GM18907 (cell line): Measurements from ENCODE around the gene ARHGAP45.

Experiments used
- ATAC-seq: cut with Tn5 transposase; IDR thresholded peaks from one replicate; pipeline ENCODE4 v1.9.1; 2021; ENCODE audit warnings: mild to moderate bottlenecking, moderate library complexity; ENCODE audit not compliant: unreplicated experiment

Gene ARHGAP45

DNA sequence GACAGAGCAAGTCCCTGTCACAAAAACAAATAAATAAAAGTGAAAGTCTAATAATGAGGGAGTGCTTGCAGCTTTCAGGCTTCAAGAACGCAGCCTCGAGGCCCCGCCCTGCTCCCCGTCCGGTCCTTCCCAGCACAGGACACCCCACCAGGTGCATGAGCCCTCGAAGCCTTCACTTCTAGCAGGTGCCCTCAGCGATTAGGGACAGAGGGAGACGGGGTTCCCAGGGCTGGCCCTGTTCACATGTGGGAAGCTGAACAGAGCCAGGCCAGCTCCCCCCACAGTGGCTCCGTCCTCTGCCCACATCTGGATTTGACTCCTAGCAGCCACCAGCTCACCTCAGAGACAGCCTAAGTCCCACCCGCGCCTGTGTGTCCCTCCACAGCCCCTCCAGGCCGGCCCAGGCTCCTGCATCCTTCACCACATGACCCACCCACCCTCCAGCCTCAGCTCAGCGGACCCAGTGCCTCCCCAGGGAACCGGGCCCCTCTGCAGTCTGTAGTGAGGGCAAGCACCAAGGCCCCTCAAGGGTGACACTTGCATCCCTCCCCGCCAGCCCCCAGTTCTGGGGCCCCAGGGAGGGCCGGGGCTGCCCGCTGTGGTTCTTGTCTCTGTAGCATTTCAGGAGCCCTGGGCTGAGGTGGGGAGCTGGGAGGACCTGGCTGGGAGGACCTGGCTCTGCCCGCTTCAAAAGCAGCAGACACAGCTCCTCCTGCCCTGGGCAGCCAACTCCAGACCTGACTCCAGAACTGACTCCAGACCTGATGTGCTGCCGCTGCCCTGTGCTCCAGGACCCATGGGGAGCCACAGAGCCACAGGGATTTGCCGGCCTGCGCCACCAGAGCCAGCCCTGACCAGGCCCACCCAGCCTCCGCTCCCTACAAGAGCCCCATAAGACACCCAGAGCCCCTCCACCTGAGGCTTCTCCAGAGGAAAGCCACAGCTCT is 64.1 kb downstream of the ARHGAP45 start:
- ATAC-seq = no peak

- peak; percentile 53 for ATAC-seq
These were observed 65.0 kb downstream of the ARHGAP45 start for GRCh38 chr19:1131718-1132551.

DNA sequence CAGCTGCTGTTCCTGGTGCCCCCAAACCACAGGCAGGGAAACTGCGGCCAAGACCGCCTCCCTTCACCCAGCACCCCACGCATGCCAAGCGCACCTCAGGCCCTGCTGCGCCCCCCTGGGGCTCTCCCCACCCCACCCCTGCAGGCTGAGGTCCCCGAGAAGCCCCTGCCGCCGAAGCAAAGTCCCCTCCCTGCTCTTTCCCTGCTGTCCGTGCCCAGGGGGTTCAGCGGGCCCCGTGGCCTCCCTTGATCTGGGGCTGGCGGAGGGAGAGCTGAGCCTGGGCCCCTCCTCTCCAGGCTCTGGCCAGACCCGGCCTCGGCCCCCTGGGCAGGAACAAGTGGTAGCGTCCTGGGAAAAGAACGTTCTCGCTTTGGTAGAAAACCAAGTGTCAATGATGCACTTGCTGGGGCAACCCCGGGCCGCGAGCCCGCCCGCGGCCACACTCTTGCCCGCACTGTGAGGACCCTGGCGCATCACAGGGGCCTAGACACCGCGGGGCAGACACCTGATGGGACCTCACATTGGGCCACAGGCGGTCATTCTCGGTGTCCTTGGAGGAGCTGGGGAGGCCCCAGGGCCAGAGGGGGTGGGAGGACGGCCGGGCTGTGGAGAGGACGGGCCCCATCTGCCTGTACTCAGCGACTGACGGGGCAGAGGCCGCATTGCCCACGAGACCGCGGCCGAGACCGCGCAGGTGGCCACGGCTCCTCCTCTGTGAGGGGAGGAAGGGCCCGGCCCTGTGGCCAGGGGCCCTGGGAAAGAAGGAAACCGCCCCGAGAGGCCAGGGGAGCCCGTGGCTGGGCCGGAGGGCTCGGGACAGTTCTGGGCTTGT is 65.8 kb downstream of the ARHGAP45 start:
- peak; percentile 13 for ATAC-seq

DNA sequence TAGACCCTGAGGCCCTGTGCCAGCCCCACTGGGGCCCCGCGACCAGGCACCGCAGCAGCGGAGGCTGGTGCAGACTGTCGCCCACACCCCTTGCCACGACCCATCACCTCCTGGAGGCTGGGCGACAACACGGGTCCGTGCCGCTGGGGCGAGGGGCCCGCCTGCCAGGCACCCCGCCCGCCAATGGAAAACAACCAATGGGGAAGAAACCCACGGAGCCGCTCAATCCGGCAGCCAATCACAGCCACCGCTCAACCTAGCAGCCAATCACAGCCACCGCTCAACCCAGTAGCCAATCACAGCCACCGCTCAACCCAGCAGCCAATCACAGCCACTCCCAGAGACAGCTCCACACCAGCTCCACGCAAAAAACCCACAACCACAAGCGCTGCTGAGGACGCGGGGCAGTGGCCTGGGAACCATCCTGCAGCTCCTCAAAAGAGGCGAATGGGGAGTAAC is 66.5 kb downstream of the ARHGAP45 start:
- no peak for ATAC-seq

- no peak for ATAC-seq
These were observed 67.5 kb downstream of the ARHGAP45 start for GRCh38 chr19:1134431-1134830.

DNA sequence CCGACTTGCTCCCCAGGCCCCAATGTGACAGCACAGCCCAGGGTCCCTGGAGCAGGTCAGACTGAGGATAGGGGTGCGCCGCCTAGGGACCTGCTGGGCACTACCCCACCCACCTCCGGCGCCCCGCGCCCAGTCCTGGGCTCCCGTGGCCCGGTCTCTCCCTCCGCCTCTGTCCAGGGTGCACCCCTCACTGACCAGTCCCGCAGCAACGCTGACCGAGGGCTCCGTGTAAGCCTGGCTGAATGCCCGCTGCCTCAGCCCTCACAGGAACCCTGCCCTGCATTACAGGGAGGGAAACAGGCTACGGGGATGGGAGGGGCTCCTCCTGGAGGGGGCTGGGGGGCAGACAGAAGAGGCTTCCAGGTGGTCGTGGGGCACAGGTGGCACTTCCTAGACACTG is 68.5 kb downstream of the ARHGAP45 start:
- ATAC-seq = no peak

- no peak for ATAC-seq
These were observed 69.2 kb downstream of the ARHGAP45 start for GRCh38 chr19:1136201-1136600.
